ENCODE data around the gene CCDC12. TPM values are rescaled to one million over a fixed set of nuclear protein-coding genes. Genes with fewer than 3 reads are reported as not detected.

Gene CCDC12
- total RNA-seq, 1 experiment from 2014 or later, result 52.7 TPM

- no TSS peak for BruUV-seq (replicated peaks)
- H3K36me3 ChIP-seq (ENCODE audit: control insufficient read depth, insufficient read depth, low read length), result no peaks in the 10 kb centered on the region; the same call in 1 of the 2 replicates
- Mint-ChIP-seq H3K4me3 (ENCODE audit: unreplicated experiment) (no peak overlapping the region), H3K27me3 (ENCODE audit: insufficient read depth, unreplicated experiment) (no peaks in the 10 kb centered on the region), H3K27ac (ENCODE audit: unreplicated experiment) (no peak overlapping the region), H3K4me1 (ENCODE audit: low read depth, unreplicated experiment) (peaks cover 21% of the 10 kb centered on the region), H3K9me3 (ENCODE audit: unreplicated experiment) (no peaks in the 10 kb centered on the region), H3K36me3 (ENCODE audit: insufficient read depth, unreplicated experiment) (peaks cover 10% of the 10 kb centered on the region)
- ChIA-PET POLR2A (no interaction called here), CTCF (no interaction called here)
- peaks cover 38% of the 10 kb centered on the region for H3K4me1 ChIP-seq
- no peak for TF ChIP-seq CTCF (IDR thresholded peaks at IDR 0.05; ENCODE audit: insufficient read depth in 1 of 2, low read depth in 1 of 2, low read length in 1 of 2, severe bottlenecking in 1 of 2, unreplicated experiment in 1 of 2)
- H3K4me3 ChIP-seq (ENCODE audit: low read depth, low read length), result no peak overlapping the region
- H3K9me3 ChIP-seq, result no peaks in the 10 kb centered on the region
- intact Hi-C loops (cut with micrococcal nuclease; ENCODE audit: unreplicated experiment), result no loop called here
- no peak for DNase-seq
- H3K27me3 ChIP-seq (replicated peaks; ENCODE audit: control insufficient read depth, insufficient read depth, low read length), result no peaks in the 10 kb centered on the region
These were observed 9.0 kb upstream of the CCDC12 start for GRCh38 chr3:46985588-46985987.

- H3K4me3 Mint-ChIP-seq (ENCODE audit: unreplicated experiment), result no peak overlapping the region
- no peaks in the 10 kb centered on the region for H3K27me3 Mint-ChIP-seq (ENCODE audit: insufficient read depth, unreplicated experiment)
- no peaks in the 10 kb centered on the region for H3K9me3 Mint-ChIP-seq (ENCODE audit: unreplicated experiment)
- intact Hi-C loops (cut with micrococcal nuclease; ENCODE audit: unreplicated experiment), result no loop called here
- Histone ChIP-seq H3K4me3 (ENCODE audit: low read depth, low read length) (no peak overlapping the region), H3K36me3 (ENCODE audit: control insufficient read depth, insufficient read depth, low read length) (no peaks in the 10 kb centered on the region; the same call in 1 of the 2 replicates), H3K4me1 (peaks cover 40% of the 10 kb centered on the region), H3K27me3 (replicated peaks; ENCODE audit: control insufficient read depth, insufficient read depth, low read length) (no peaks in the 10 kb centered on the region), H3K9me3 (no peaks in the 10 kb centered on the region)
- CTCF ChIA-PET, result no interaction called here
- BruUV-seq (replicated peaks), result no TSS peak
- H3K27ac Mint-ChIP-seq (ENCODE audit: unreplicated experiment), result no peak overlapping the region
- peaks cover 21% of the 10 kb centered on the region for H3K4me1 Mint-ChIP-seq (ENCODE audit: low read depth, unreplicated experiment)
- no peak for TF ChIP-seq CTCF (IDR thresholded peaks at IDR 0.05; ENCODE audit: insufficient read depth in 1 of 2, low read depth in 1 of 2, low read length in 1 of 2, severe bottlenecking in 1 of 2, unreplicated experiment in 1 of 2)
- POLR2A ChIA-PET, result no interaction called here
- DNase-seq, result no peak
- peaks cover 6% of the 10 kb centered on the region for H3K36me3 Mint-ChIP-seq (ENCODE audit: insufficient read depth, unreplicated experiment)
These were observed 8.3 kb upstream of the CCDC12 start for GRCh38 chr3:46984591-46985459.

GRCh38 chr3:46982546-46982945, 6.0 kb upstream of the CCDC12 start:
- TF ChIP-seq CTCF (IDR thresholded peaks at IDR 0.05; ENCODE audit: insufficient read depth in 1 of 2, low read depth in 1 of 2, low read length in 1 of 2, severe bottlenecking in 1 of 2, unreplicated experiment in 1 of 2), result no peak
- Histone ChIP-seq H3K27me3 (replicated peaks; ENCODE audit: control insufficient read depth, insufficient read depth, low read length) (no peaks in the 10 kb centered on the region), H3K36me3 (ENCODE audit: control insufficient read depth, insufficient read depth, low read length) (no peaks in the 10 kb centered on the region; the same call in 1 of the 2 replicates), H3K4me3 (ENCODE audit: low read depth, low read length) (no peak overlapping the region), H3K4me1 (peaks cover 50% of the 10 kb centered on the region), H3K9me3 (no peaks in the 10 kb centered on the region)
- Mint-ChIP-seq H3K27me3 (ENCODE audit: insufficient read depth, unreplicated experiment) (no peaks in the 10 kb centered on the region), H3K9me3 (ENCODE audit: unreplicated experiment) (no peaks in the 10 kb centered on the region), H3K27ac (ENCODE audit: unreplicated experiment) (peak overlapping the region; percentile 68), H3K4me3 (ENCODE audit: unreplicated experiment) (no peak overlapping the region), H3K4me1 (ENCODE audit: low read depth, unreplicated experiment) (peaks cover 28% of the 10 kb centered on the region), H3K36me3 (ENCODE audit: insufficient read depth, unreplicated experiment) (peaks cover 12% of the 10 kb centered on the region)
- ChIA-PET POLR2A (interaction anchor here (0.6 kb wide), 1 partner anchor 47 kb away, joined by 5 read pairs; no protein-coding TSS in a partner anchor), CTCF (interaction anchor here (0.6 to 1.4 kb wide), 5 partner anchors 16 to 59 kb away, joined by 3 to 6 read pairs (median 3); no protein-coding TSS in a partner anchor)
- BruUV-seq (replicated peaks), result no TSS peak
- intact Hi-C loops (cut with micrococcal nuclease; ENCODE audit: unreplicated experiment), result loop anchor here (2.0 kb wide), 1 partner anchor 300 kb away; the partner anchor contains the start of genes KIF9 and KLHL18
- no peak for DNase-seq
